Measurements from ENCODE around the gene TMOD4. TPM values are rescaled to one million over a fixed set of nuclear protein-coding genes. Genes with fewer than 3 reads are reported as not detected.

The TMOD4 gene
- total RNA-seq, 1 experiment from 2014 or later = not detected

GRCh38 chr1:151146072-151146411 is 29.7 kb downstream of the TMOD4 start:
- Histone ChIP-seq H3K27ac (no peak overlapping the region), H3K36me3 (ENCODE audit: low read depth) (no peaks in the 10 kb centered on the region), H3K9me2 (ENCODE audit: insufficient read depth) (no peaks in the 10 kb centered on the region), H3K4me3 (peak overlapping the region; percentile 78), H3K27me3 (ENCODE audit: insufficient read depth, low read depth) (no peaks in the 10 kb centered on the region), H2AFZ (peak overlapping the region; percentile 91), H3K9me3 (ENCODE audit: insufficient read depth, low read depth) (no peaks in the 10 kb centered on the region), H3K79me2 (ENCODE audit: low read depth) (no peaks in the 10 kb centered on the region), H3F3A (ENCODE audit: insufficient read depth, low read depth) (no peaks in the 10 kb centered on the region), H3K4me1 (replicated peaks; ENCODE audit: insufficient read depth) (peaks cover 5% of the 10 kb centered on the region), H3K4me2 (peak overlapping the region; percentile 98), H4K20me1 (ENCODE audit: insufficient read depth) (no peaks in the 10 kb centered on the region)
- TF ChIP-seq, protein P1, sequence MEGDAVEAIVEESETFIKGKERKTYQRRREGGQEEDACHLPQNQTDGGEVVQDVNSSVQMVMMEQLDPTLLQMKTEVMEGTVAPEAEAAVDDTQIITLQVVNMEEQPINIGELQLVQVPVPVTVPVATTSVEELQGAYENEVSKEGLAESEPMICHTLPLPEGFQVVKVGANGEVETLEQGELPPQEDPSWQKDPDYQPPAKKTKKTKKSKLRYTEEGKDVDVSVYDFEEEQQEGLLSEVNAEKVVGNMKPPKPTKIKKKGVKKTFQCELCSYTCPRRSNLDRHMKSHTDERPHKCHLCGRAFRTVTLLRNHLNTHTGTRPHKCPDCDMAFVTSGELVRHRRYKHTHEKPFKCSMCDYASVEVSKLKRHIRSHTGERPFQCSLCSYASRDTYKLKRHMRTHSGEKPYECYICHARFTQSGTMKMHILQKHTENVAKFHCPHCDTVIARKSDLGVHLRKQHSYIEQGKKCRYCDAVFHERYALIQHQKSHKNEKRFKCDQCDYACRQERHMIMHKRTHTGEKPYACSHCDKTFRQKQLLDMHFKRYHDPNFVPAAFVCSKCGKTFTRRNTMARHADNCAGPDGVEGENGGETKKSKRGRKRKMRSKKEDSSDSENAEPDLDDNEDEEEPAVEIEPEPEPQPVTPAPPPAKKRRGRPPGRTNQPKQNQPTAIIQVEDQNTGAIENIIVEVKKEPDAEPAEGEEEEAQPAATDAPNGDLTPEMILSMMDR (conservative IDR thresholded peaks at IDR 0.05) = no peak
- no peak for TF ChIP-seq EZH2 (IDR thresholded peaks at IDR 0.05; ENCODE audit: low read depth)
- intact Hi-C loops (cut with micrococcal nuclease; ENCODE audit: unreplicated experiment) = loop anchor here (1.0 kb wide), 1 partner anchor 19 kb away; the partner anchor contains the start of gene LYSMD1
- CTCF ChIA-PET = no interaction called here
- BruUV-seq (replicated peaks) = no TSS peak
- POLR2A ChIA-PET (ENCODE audit: unreplicated experiment) = no interaction called here
- no peak for DNase-seq

GRCh38 chr1:151145304-151146071 is 30.3 kb downstream of the TMOD4 start:
- POLR2A ChIA-PET (ENCODE audit: unreplicated experiment) = interaction anchor here (0.6 kb wide), 1 partner anchor 50 kb away, joined by 3 read pairs; no protein-coding TSS in a partner anchor

DNA sequence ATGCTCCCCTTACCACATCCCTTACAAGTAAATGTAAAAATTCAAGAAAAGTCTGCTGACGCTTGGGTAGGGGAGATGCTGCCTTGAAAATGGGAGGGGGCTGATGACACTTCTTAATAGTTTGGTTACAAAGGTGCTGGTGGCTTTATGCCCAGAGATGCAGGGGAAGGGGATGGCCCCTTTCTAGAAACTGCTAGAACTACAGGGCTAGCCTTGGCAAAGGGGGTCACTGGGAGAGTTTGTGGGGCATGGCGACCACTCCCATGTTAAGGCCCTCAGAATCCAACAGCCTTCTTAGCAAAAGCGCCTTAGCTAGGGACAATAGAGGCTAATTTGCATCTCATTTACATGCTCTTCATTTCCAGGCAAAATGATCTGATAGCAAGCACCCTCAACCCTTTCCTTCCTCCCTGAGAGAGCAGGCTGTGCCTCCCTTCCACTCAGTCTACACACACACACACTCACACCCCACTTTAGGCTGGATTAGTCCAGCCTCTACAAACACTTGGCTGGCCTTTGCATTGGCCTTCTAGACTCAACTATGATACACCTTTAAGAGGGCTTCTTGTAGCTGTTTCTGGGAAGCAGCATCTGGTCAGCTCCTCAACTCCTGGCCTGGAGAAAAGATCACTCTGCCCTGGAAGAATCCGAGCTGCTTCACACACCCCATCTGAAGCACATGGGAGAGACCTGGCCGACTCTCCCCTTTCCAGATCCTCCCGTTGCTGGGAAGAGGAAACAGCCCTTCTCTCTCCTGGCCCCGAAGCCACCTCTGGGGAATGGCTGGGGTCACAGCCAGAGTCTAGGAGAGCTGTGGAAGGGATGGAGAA is 31.1 kb downstream of the TMOD4 start:
- Histone ChIP-seq H3K27ac (no peak overlapping the region), H3K79me2 (ENCODE audit: low read depth) (no peaks in the 10 kb centered on the region), H4K20me1 (ENCODE audit: insufficient read depth) (no peaks in the 10 kb centered on the region), H3K4me2 (no peak overlapping the region), H3F3A (ENCODE audit: insufficient read depth, low read depth) (no peaks in the 10 kb centered on the region), H3K36me3 (ENCODE audit: low read depth) (no peaks in the 10 kb centered on the region), H3K9me2 (ENCODE audit: insufficient read depth) (no peaks in the 10 kb centered on the region), H3K27me3 (ENCODE audit: insufficient read depth, low read depth) (no peaks in the 10 kb centered on the region), H3K4me1 (replicated peaks; ENCODE audit: insufficient read depth) (peaks cover 5% of the 10 kb centered on the region), H3K4me3 (no peak overlapping the region), H2AFZ (no peak overlapping the region), H3K9me3 (ENCODE audit: insufficient read depth, low read depth) (no peaks in the 10 kb centered on the region)
- intact Hi-C loops (cut with micrococcal nuclease; ENCODE audit: unreplicated experiment) = no loop called here
- no TSS peak for BruUV-seq (replicated peaks)
- CTCF ChIA-PET = interaction anchor here (0.5 to 1.0 kb wide), 2 partner anchors 10 to 349 kb away, joined by 4 to 6 read pairs; no protein-coding TSS in a partner anchor
- no peak for DNase-seq
- TF ChIP-seq, protein P1 (conservative IDR thresholded peaks at IDR 0.05) = no peak
- TF ChIP-seq EZH2 (IDR thresholded peaks at IDR 0.05; ENCODE audit: low read depth) = no peak
- POLR2A ChIA-PET (ENCODE audit: unreplicated experiment) = interaction anchor here (0.6 kb wide), 1 partner anchor 50 kb away, joined by 3 read pairs; no protein-coding TSS in a partner anchor

More at GRCh38 chr1:151145304-151146071, 30.3 kb downstream of the TMOD4 start:
- no peaks in the 10 kb centered on the region for H4K20me1 ChIP-seq (ENCODE audit: insufficient read depth)
- H3K27ac ChIP-seq = no peak overlapping the region
- no peaks in the 10 kb centered on the region for H3F3A ChIP-seq (ENCODE audit: insufficient read depth, low read depth)
- H3K9me2 ChIP-seq (ENCODE audit: insufficient read depth) = no peaks in the 10 kb centered on the region
- H3K27me3 ChIP-seq (ENCODE audit: insufficient read depth, low read depth) = no peaks in the 10 kb centered on the region
- H3K4me2 ChIP-seq = peak overlapping the region; percentile 98
- peak overlapping the region; percentile 78; the same call in 1 of the 2 replicates for H3K4me3 ChIP-seq
- peaks cover 5% of the 10 kb centered on the region for H3K4me1 ChIP-seq (replicated peaks; ENCODE audit: insufficient read depth)
- H2AFZ ChIP-seq = no peak overlapping the region
- no peaks in the 10 kb centered on the region for H3K36me3 ChIP-seq (ENCODE audit: low read depth)
- intact Hi-C loops (cut with micrococcal nuclease; ENCODE audit: unreplicated experiment) = loop anchor here (1.0 kb wide), 1 partner anchor 20 kb away; the partner anchor contains the start of gene LYSMD1
- no peaks in the 10 kb centered on the region for H3K9me3 ChIP-seq (ENCODE audit: insufficient read depth, low read depth)
- TF ChIP-seq EZH2 (IDR thresholded peaks at IDR 0.05; ENCODE audit: low read depth) = no peak
- TF ChIP-seq, protein P1 (conservative IDR thresholded peaks at IDR 0.05) = no peak
- CTCF ChIA-PET = interaction anchor here (1.0 kb wide), 1 partner anchor 9 kb away, joined by 4 read pairs; no protein-coding TSS in a partner anchor
- H3K79me2 ChIP-seq (ENCODE audit: low read depth) = no peaks in the 10 kb centered on the region
- no peak for DNase-seq
- BruUV-seq (replicated peaks) = no TSS peak

All from PC-9 (cell line).